HEK293 (cell line): Measurements from ENCODE around the gene HEMGN.
A peak's percentile ranks its signal among the peaks of the same experiment; 100 is the strongest.

Source experiments
- FEZF1 ChIP-seq: fragments of 450-650 bp; formaldehyde crosslinking; IDR thresholded peaks from 2 replicates; pipeline ENCODE4 v1.5.1; 2016; ENCODE audit warnings: missing biosample characterization, missing genetic modification characterization
- GLIS1 ChIP-seq: fragments of 450-650 bp; formaldehyde crosslinking; IDR thresholded peaks from 2 replicates; pipeline ENCODE4 v1.5.1; 2016; ENCODE audit warnings: missing biosample characterization, missing genetic modification characterization
- INSM2 ChIP-seq: fragments of 450-650 bp; formaldehyde crosslinking; IDR thresholded peaks from 2 replicates; pipeline ENCODE4 v1.5.1; 2016; ENCODE audit warnings: missing biosample characterization, missing genetic modification characterization
- MYNN ChIP-seq: fragments of 450-650 bp; formaldehyde crosslinking; IDR thresholded peaks from 2 replicates; pipeline ENCODE4 v1.5.1; 2016; ENCODE audit warnings: missing biosample characterization, missing genetic modification characterization, borderline replicate concordance
- OSR2 ChIP-seq: fragments of 450-650 bp; formaldehyde crosslinking; IDR thresholded peaks from 2 replicates; pipeline ENCODE4 v1.5.1; 2016; ENCODE audit warnings: missing biosample characterization, missing genetic modification characterization
- OVOL3 ChIP-seq: fragments of 450-650 bp; formaldehyde crosslinking; IDR thresholded peaks from 2 replicates; pipeline ENCODE4 v1.5.1; 2016; ENCODE audit warnings: missing biosample characterization, missing genetic modification characterization
- SCRT1 ChIP-seq: fragments of 450-650 bp; formaldehyde crosslinking; IDR thresholded peaks from 2 replicates; pipeline ENCODE4 v1.5.1; 2016; ENCODE audit warnings: missing biosample characterization, missing genetic modification characterization, borderline replicate concordance
- WT1 ChIP-seq: fragments of 450-650 bp; formaldehyde crosslinking; IDR thresholded peaks from 2 replicates; pipeline ENCODE4 v1.5.1; 2016; ENCODE audit warnings: missing biosample characterization, missing genetic modification characterization
- ZBTB7A ChIP-seq: fragments of 450-650 bp; formaldehyde crosslinking; IDR thresholded peaks from 2 replicates; pipeline ENCODE4 v1.5.1; 2016; ENCODE audit warnings: low read depth, missing biosample characterization, missing genetic modification characterization
- ZEB2 ChIP-seq: fragments of 450-650 bp; formaldehyde crosslinking; IDR thresholded peaks from 2 replicates; pipeline ENCODE4 v1.5.1; 2016; ENCODE audit warnings: missing biosample characterization, missing genetic modification characterization
- ZFP41 ChIP-seq: fragments of 450-650 bp; formaldehyde crosslinking; IDR thresholded peaks from 2 replicates; pipeline ENCODE4 v1.5.1; 2016; ENCODE audit warnings: missing biosample characterization, missing genetic modification characterization, borderline replicate concordance
- ZNF10 ChIP-seq: fragments of 450-650 bp; formaldehyde crosslinking; IDR thresholded peaks from 2 replicates; pipeline ENCODE4 v1.5.1; 2017; ENCODE audit warnings: missing biosample characterization, missing genetic modification characterization
- ZNF114 ChIP-seq: fragments of 450-650 bp; formaldehyde crosslinking; IDR thresholded peaks from 2 replicates; pipeline ENCODE4 v1.5.0; 2017; ENCODE audit warnings: missing biosample characterization, missing genetic modification characterization
- ZNF148 ChIP-seq: fragments of 450-650 bp; formaldehyde crosslinking; IDR thresholded peaks from 2 replicates; pipeline ENCODE4 v1.5.0; 2017; ENCODE audit warnings: missing biosample characterization, missing genetic modification characterization, borderline replicate concordance
- ZNF155 ChIP-seq: fragments of 450-650 bp; formaldehyde crosslinking; IDR thresholded peaks from 2 replicates; pipeline ENCODE4 v1.5.1; 2016; ENCODE audit warnings: missing biosample characterization, missing genetic modification characterization
- ZNF19 ChIP-seq: fragments of 450-650 bp; formaldehyde crosslinking; IDR thresholded peaks from 2 replicates; pipeline ENCODE4; 2016; ENCODE audit warnings: missing biosample characterization, missing genetic modification characterization, low read depth
- ZNF311 ChIP-seq: fragments of 450-650 bp; formaldehyde crosslinking; IDR thresholded peaks from 2 replicates; pipeline ENCODE4 v1.5.1; 2017; ENCODE audit warnings: missing biosample characterization, missing genetic modification characterization, borderline replicate concordance
- ZNF335 ChIP-seq: fragments of 450-650 bp; formaldehyde crosslinking; conservative IDR thresholded peaks from 2 replicates; pipeline ENCODE4 v1.5.1; 2016; ENCODE audit warnings: missing biosample characterization, missing genetic modification characterization
- ZNF394 ChIP-seq: fragments of 450-650 bp; formaldehyde crosslinking; IDR thresholded peaks from 2 replicates; pipeline ENCODE4 v1.5.1; 2016; ENCODE audit warnings: missing biosample characterization, missing genetic modification characterization, mild to moderate bottlenecking, moderate library complexity, borderline replicate concordance
- ZNF501 ChIP-seq: fragments of 450-650 bp; formaldehyde crosslinking; IDR thresholded peaks from 2 replicates; pipeline ENCODE4 v1.5.1; 2016; ENCODE audit warnings: missing biosample characterization, missing genetic modification characterization
- ZNF548 ChIP-seq: fragments of 450-650 bp; formaldehyde crosslinking; IDR thresholded peaks from 2 replicates; pipeline ENCODE4 v1.5.1; 2016; ENCODE audit warnings: missing biosample characterization, missing genetic modification characterization
- ZNF555 ChIP-seq: fragments of 450-650 bp; formaldehyde crosslinking; conservative IDR thresholded peaks from 2 replicates; pipeline ENCODE4 v1.5.1; 2017; ENCODE audit warnings: missing biosample characterization, mild to moderate bottlenecking, missing genetic modification characterization, inconsistent platforms
- ZNF560 ChIP-seq: fragments of 450-650 bp; formaldehyde crosslinking; IDR thresholded peaks from 2 replicates; pipeline ENCODE4 v1.5.1; 2017; ENCODE audit warnings: missing biosample characterization, missing genetic modification characterization, borderline replicate concordance
- ZNF596 ChIP-seq: fragments of 450-650 bp; IDR thresholded peaks from 2 replicates; pipeline ENCODE4 v1.5.0; 2018; ENCODE audit warnings: missing biosample characterization, mild to moderate bottlenecking, missing genetic modification characterization, moderate library complexity
- ZNF610 ChIP-seq: fragments of 450-650 bp; formaldehyde crosslinking; IDR thresholded peaks from 2 replicates; pipeline ENCODE4 v1.5.1; 2016; ENCODE audit warnings: missing biosample characterization, missing genetic modification characterization, borderline replicate concordance
- ZNF621 ChIP-seq: fragments of 450-650 bp; formaldehyde crosslinking; IDR thresholded peaks from 2 replicates; pipeline ENCODE4 v1.5.1; 2017; ENCODE audit warnings: missing biosample characterization, missing genetic modification characterization
- ZNF654 ChIP-seq: fragments of 450-650 bp; formaldehyde crosslinking; IDR thresholded peaks from 2 replicates; pipeline ENCODE4 v1.5.1; 2016; ENCODE audit warnings: low read depth, missing biosample characterization, missing genetic modification characterization
- ZNF660 ChIP-seq: fragments of 450-650 bp; IDR thresholded peaks from 2 replicates; pipeline ENCODE4 v1.5.1; 2018; ENCODE audit warnings: missing biosample characterization, mild to moderate bottlenecking, missing genetic modification characterization
- ZNF747 ChIP-seq: fragments of 450-650 bp; formaldehyde crosslinking; IDR thresholded peaks from 2 replicates; pipeline ENCODE4 v1.5.1; 2016; ENCODE audit warnings: missing biosample characterization, missing genetic modification characterization
- ZNF768 ChIP-seq: fragments of 450-650 bp; formaldehyde crosslinking; IDR thresholded peaks from 2 replicates; pipeline ENCODE4 v1.5.1; 2018; ENCODE audit warnings: missing biosample characterization, mild to moderate bottlenecking, missing genetic modification characterization
- ZNF791 ChIP-seq: fragments of 450-650 bp; formaldehyde crosslinking; IDR thresholded peaks from 2 replicates; pipeline ENCODE4 v1.5.1; 2016; ENCODE audit warnings: missing biosample characterization, missing genetic modification characterization
- ZNF843 ChIP-seq: fragments of 450-650 bp; formaldehyde crosslinking; IDR thresholded peaks from 2 replicates; pipeline ENCODE4 v1.5.1; 2016; ENCODE audit warnings: missing biosample characterization, missing genetic modification characterization
- TF ChIP-seq, protein P1 (sequence below): fragments of 450-650 bp; formaldehyde crosslinking; IDR thresholded peaks from 2 replicates; pipeline ENCODE4 v1.5.1; 2016; ENCODE audit warnings: missing biosample characterization, missing genetic modification characterization

The HEMGN gene

DNA sequence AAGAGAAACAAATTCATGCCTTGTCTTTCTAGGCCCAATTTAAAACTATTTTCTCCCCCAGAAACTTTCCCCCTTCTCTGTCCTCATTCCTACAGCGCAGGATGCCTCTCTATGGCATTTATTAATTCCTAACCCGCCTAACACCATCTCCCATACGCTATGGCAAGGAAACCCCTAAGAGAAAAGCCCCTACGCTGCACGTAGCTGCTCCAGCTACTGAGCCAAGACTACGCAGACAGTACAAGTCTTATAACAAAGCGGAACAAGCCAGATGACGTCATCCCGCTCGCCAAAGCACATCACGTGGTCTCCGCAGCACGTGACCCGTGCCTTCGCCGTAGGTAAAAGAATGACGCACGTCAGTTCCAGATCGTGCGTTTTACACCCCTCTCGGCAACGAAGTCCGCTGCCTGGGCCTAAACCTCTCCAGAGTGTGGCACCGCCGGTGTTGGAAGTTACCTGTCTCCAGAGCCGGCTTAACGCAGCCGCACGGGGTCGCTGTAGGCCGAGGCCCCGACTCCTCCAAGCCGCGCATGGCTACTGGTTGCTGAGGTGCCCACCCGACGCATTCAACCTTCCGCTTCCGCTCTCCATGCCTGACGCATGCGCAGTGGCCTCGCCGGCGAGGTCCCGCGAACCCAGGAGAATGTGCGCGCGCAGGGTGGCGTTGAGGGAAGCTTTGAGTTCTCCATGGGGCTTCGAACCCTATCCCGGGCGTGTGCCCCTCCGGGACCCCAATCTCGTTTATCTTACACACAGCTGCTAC lies 15.8 kb downstream of the HEMGN start, which contains the start of gene TRMO (continued):
- peak; percentile 97 for TF ChIP-seq ZEB2 (tag by site-specific recombination)
- peak; percentile 31; the same call in 1 of the 2 replicates for TF ChIP-seq ZNF654 (tag by site-specific recombination)
- TF ChIP-seq OSR2 (tag by site-specific recombination), result peak; percentile 75
- TF ChIP-seq MYNN (tag by site-specific recombination), result peak; percentile 57; the same call in 1 of the 2 replicates
- peak; percentile 95 for TF ChIP-seq SCRT1
- peak; percentile 96 for TF ChIP-seq OVOL3 (tag by site-specific recombination)
- peak; percentile 91 for TF ChIP-seq ZNF10 (tag by site-specific recombination)
- TF ChIP-seq ZNF610 (tag by site-specific recombination), result peak; percentile 90
- no peak for TF ChIP-seq ZNF114 (tag by site-specific recombination)
- peak; percentile 56 for TF ChIP-seq FEZF1 (tag by site-specific recombination)
- peak; percentile 98 for TF ChIP-seq ZNF501 (tag by site-specific recombination)
- peak; percentile 91 for TF ChIP-seq ZNF335
- TF ChIP-seq ZNF596 (tag by site-specific recombination), result no peak
- TF ChIP-seq INSM2 (tag by site-specific recombination), result peak; percentile 96
- peak; percentile 77; the same call in 1 of the 2 replicates for TF ChIP-seq ZNF747
- TF ChIP-seq, protein P1, sequence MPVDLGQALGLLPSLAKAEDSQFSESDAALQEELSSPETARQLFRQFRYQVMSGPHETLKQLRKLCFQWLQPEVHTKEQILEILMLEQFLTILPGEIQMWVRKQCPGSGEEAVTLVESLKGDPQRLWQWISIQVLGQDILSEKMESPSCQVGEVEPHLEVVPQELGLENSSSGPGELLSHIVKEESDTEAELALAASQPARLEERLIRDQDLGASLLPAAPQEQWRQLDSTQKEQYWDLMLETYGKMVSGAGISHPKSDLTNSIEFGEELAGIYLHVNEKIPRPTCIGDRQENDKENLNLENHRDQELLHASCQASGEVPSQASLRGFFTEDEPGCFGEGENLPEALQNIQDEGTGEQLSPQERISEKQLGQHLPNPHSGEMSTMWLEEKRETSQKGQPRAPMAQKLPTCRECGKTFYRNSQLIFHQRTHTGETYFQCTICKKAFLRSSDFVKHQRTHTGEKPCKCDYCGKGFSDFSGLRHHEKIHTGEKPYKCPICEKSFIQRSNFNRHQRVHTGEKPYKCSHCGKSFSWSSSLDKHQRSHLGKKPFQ (tag by site-specific recombination), result peak; percentile 49; the same call in 1 of the 2 replicates
- no peak for TF ChIP-seq ZNF19 (tag by site-specific recombination)
- peak; percentile 85 for TF ChIP-seq ZNF394
- TF ChIP-seq ZBTB7A (tag by site-specific recombination), result 0 out of 2 replicates have a peak, but pooled peaks have one; percentile 49
- no peak for TF ChIP-seq ZNF621 (tag by site-specific recombination)
- no peak for TF ChIP-seq ZNF768 (tag by site-specific recombination)
- TF ChIP-seq GLIS1 (tag by site-specific recombination), result peak; percentile 71
- no peak for TF ChIP-seq ZNF791 (tag by site-specific recombination)
- peak; percentile 66 for TF ChIP-seq WT1 (tag by site-specific recombination)
- TF ChIP-seq ZFP41 (tag by site-specific recombination), result no peak
- no peak; the same call in 1 of the 2 replicates for TF ChIP-seq ZNF660 (tag by site-specific recombination)
- TF ChIP-seq ZNF548 (tag by site-specific recombination), result no peak
- no peak for TF ChIP-seq ZNF560 (tag by site-specific recombination)
- TF ChIP-seq ZNF555, result no peak
- TF ChIP-seq ZNF311 (tag by site-specific recombination), result no peak
- TF ChIP-seq ZNF843 (tag by site-specific recombination), result peak; percentile 93
- TF ChIP-seq ZNF148 (tag by site-specific recombination), result peak; percentile 52; the same call in 1 of the 2 replicates
- no peak for TF ChIP-seq ZNF155 (tag by site-specific recombination)
